CD4-positive, alpha-beta T cell (primary cell): ENCODE measurements around the gene C8G. TPM values are rescaled to one million over a fixed set of nuclear protein-coding genes. Genes with fewer than 3 reads are reported as not detected.

Experiments used
- ATAC-seq: fragments of 200-7000 bp; cut with Tn5 transposase; one replicate; pipeline ENCODE4 v1.10.0; 2022; ENCODE audit warnings: mild to moderate bottlenecking; ENCODE audit not compliant: poor library complexity
- CTCF ChIA-PET: fragments of 350-600 bp; sonication (Branson Sonifier 250); formaldehyde crosslinking; loops from one replicate; lab custom pipeline; 2021; ENCODE audit warnings: antibody characterized with exemption, inconsistent platforms; lab: Charles Lee
- POLR2A ChIA-PET: fragments of 350-600 bp; sonication (Branson Sonifier 250); formaldehyde crosslinking; loops from one replicate; lab custom pipeline; 2021; ENCODE audit warnings: antibody characterized with exemption, inconsistent platforms; lab: Charles Lee
- DNase-seq, 14 experiments: peaks; one replicate each; pipeline ENCODE4 v3.0.0-alpha.2; 2013 to 2020; ENCODE audit warnings: mixed read lengths in 2 of 14
- H3K27ac ChIP-seq, 2 donors: one replicate each; pipeline versions ENCODE4 v1.5.1 to v1.7.0; 2013; ENCODE audit warnings: low read length in 2 of 2, low read depth in 1 of 2, mild to moderate bottlenecking in 1 of 2
- H3K27me3 ChIP-seq, 2 experiments: 1 replicate in 1 of 2; 2 replicates in 1 of 2; pipeline versions ENCODE4 v1.6.1 to v1.7.0; 2013; ENCODE audit warnings: low read length in 2 of 2, control low read depth in 1 of 2, mild to moderate bottlenecking in 1 of 2, moderate library complexity in 1 of 2; ENCODE audit not compliant: insufficient read depth in 2 of 2, control insufficient read depth in 1 of 2
- H3K36me3 ChIP-seq: one replicate; pipeline ENCODE4 v1.6.1; 2013; ENCODE audit warnings: low read length, control low read depth; ENCODE audit not compliant: insufficient read depth
- H3K4me1 ChIP-seq: one replicate; pipeline ENCODE4 v1.6.1; 2013; ENCODE audit warnings: low read length, control low read depth; ENCODE audit not compliant: insufficient read depth
- H3K4me3 ChIP-seq: one replicate; pipeline ENCODE4 v1.5.1; 2013; ENCODE audit warnings: mild to moderate bottlenecking, low read length, moderate library complexity
- H3K9me3 ChIP-seq, 2 experiments: 1 replicate in 1 of 2; 2 replicates in 1 of 2; pipeline versions ENCODE4 v1.6.1 to v1.7.0; 2013; ENCODE audit warnings: low read length in 2 of 2, mild to moderate bottlenecking in 2 of 2, control low read depth in 1 of 2, moderate library complexity in 1 of 2; ENCODE audit not compliant: control insufficient read depth in 1 of 2, insufficient read depth in 1 of 2
- H3K27ac Mint-ChIP-seq: one replicate; pipeline ENCODE4 v1.8.0; 2020; ENCODE audit warnings: mixed read lengths
- H3K27me3 Mint-ChIP-seq: one replicate; pipeline ENCODE4 v1.8.0; 2021; ENCODE audit warnings: mixed read lengths
- H3K36me3 Mint-ChIP-seq: one replicate; pipeline ENCODE4 v1.8.0; 2021; ENCODE audit warnings: low read depth, mixed read lengths
- H3K4me1 Mint-ChIP-seq: one replicate; pipeline ENCODE4 v1.8.0; 2021; ENCODE audit warnings: low read depth, mixed read lengths
- H3K4me3 Mint-ChIP-seq: one replicate; pipeline ENCODE4 v1.8.0; 2020; ENCODE audit warnings: mild to moderate bottlenecking, mixed read lengths
- H3K9me3 Mint-ChIP-seq: one replicate; pipeline ENCODE4 v1.8.0; 2020; ENCODE audit warnings: mixed read lengths
- intact Hi-C, 2 experiments: fragments of 100-400 bp; cut with DNase I in 1 of 2; cut with micrococcal nuclease in 1 of 2; formaldehyde crosslinking; loops; one replicate each; pipeline versions ENCODE4 v1.15.1 to v1.9.0; 2023 to 2025; cut with DNase I, micrococcal nuclease
- total RNA-seq, 174 experiments: library from RNA in 2 of 174; stranded (reverse) in 2 of 174; gene quantifications; one replicate each; pipeline ENCODE4 v1.2.3 and lab custom pipeline; 2021 to 2026
- TF ChIP-seq, protein P1 (sequence below): fragments of 200-600 bp; IDR thresholded peaks from one replicate; pipeline ENCODE4 v1.8.0; 2022; ENCODE audit warnings: antibody characterized with exemption, mild to moderate bottlenecking

C8G gene
- total RNA-seq, 2 experiments from 2014 or later: not detected

DNA sequence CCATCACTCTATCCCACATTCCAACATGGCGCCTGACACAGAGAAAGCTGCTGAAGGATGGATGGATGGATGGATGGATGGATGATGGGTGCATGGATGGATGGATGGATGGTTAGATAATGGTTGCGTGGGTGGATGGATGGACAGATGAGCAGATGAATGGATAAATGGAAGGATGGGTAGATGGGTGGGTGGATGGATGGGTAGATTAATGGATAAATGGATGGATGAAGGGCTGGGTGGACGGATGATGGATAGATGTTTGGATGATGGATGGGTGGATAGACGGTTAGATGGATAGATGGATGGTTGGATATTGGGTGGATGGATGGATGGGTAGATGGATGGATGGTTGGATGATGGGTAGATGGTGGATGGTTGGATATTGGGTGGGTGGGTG lies 11.6 kb downstream of the C8G start:
- no peak for ATAC-seq
- no peak overlapping the region for H3K27ac Mint-ChIP-seq
- intact Hi-C loops: loop anchor here in 1 of 2 experiments (10.0 kb wide), 1 partner anchor 832 kb away; no protein-coding TSS in a partner anchor
- TF ChIP-seq, protein P1, sequence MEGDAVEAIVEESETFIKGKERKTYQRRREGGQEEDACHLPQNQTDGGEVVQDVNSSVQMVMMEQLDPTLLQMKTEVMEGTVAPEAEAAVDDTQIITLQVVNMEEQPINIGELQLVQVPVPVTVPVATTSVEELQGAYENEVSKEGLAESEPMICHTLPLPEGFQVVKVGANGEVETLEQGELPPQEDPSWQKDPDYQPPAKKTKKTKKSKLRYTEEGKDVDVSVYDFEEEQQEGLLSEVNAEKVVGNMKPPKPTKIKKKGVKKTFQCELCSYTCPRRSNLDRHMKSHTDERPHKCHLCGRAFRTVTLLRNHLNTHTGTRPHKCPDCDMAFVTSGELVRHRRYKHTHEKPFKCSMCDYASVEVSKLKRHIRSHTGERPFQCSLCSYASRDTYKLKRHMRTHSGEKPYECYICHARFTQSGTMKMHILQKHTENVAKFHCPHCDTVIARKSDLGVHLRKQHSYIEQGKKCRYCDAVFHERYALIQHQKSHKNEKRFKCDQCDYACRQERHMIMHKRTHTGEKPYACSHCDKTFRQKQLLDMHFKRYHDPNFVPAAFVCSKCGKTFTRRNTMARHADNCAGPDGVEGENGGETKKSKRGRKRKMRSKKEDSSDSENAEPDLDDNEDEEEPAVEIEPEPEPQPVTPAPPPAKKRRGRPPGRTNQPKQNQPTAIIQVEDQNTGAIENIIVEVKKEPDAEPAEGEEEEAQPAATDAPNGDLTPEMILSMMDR: no peak
- Histone ChIP-seq H3K27me3 (no peaks in the 10 kb centered on the region), H3K4me1 (peaks cover 42% of the 10 kb centered on the region), H3K9me3 (peaks cover 0 to 3% of the 10 kb centered on the region in 2 experiments), H3K27ac (no peak overlapping the region), H3K4me3 (no peak overlapping the region), H3K36me3 (no peaks in the 10 kb centered on the region)
- H3K36me3 Mint-ChIP-seq: no peaks in the 10 kb centered on the region
- POLR2A ChIA-PET: no interaction called here
- no peak overlapping the region for H3K4me3 Mint-ChIP-seq
- CTCF ChIA-PET: no interaction called here
- peaks cover 7% of the 10 kb centered on the region for H3K4me1 Mint-ChIP-seq
- no peak for DNase-seq
- no peaks in the 10 kb centered on the region for H3K27me3 Mint-ChIP-seq
- H3K9me3 Mint-ChIP-seq: peaks cover 2% of the 10 kb centered on the region

DNA sequence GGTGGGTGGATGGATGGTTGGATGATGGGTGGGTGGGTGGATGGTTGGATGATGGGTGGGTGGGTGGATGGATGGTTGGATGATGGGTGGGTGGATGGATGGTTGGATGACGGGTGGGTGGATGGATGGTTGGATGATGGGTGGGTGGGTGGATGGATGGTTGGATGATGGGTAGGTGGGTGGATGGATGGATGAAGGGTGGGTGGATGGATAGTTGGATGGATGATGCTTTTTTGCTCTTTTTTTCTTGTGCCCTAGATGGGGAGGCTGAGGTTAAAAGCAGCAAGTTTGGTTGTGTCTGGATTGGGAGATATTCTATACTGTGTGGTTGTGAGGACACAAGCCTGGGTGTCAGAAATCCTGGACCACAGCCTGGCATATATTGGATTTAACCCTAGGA lies 12.4 kb downstream of the C8G start:
- ATAC-seq (no peak), DNase-seq (no peak)
- Histone ChIP-seq H3K4me1 (peaks cover 50% of the 10 kb centered on the region), H3K9me3 (peaks cover 0 to 3% of the 10 kb centered on the region in 2 experiments), H3K27ac (no peak overlapping the region), H3K36me3 (no peaks in the 10 kb centered on the region), H3K27me3 (no peaks in the 10 kb centered on the region), H3K4me3 (no peak overlapping the region)
- Mint-ChIP-seq H3K36me3 (no peaks in the 10 kb centered on the region), H3K27ac (no peak overlapping the region), H3K4me3 (no peak overlapping the region), H3K9me3 (peaks cover 2% of the 10 kb centered on the region), H3K27me3 (no peaks in the 10 kb centered on the region), H3K4me1 (peaks cover 7% of the 10 kb centered on the region)
- intact Hi-C loops: loop anchor here in 1 of 2 experiments (10.0 kb wide), 1 partner anchor 833 kb away; no protein-coding TSS in a partner anchor
- TF ChIP-seq, protein P1: no peak
- ChIA-PET POLR2A (no interaction called here), CTCF (no interaction called here)

DNA sequence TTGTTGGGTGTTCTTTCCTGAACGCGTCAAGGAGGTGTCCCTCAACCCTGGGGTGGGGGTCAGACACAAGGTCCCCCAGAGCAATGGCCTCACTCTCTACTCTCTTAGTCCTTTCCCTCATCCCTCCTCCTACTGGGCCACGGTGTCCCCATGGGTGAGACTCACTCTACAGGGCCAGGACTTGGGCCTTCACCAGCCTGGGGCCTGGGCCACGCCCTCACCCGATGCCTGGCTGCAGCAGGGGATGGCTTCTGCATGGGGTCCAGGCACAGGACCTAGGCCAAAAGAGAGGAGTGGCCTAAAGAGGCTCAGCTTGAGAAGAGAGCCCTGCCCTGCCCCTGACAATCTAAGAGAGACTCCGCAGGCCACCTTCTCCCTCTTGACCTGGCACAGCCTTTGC lies 12.9 kb downstream of the C8G start:
- H3K9me3 ChIP-seq: peaks cover 0 to 3% of the 10 kb centered on the region in 2 experiments
- no peaks in the 10 kb centered on the region for H3K36me3 Mint-ChIP-seq
- H3K4me1 Mint-ChIP-seq: peaks cover 11% of the 10 kb centered on the region
- H3K27me3 ChIP-seq: no peaks in the 10 kb centered on the region
- POLR2A ChIA-PET: no interaction called here
- H3K27ac ChIP-seq: no peak overlapping the region
- H3K27me3 Mint-ChIP-seq: no peaks in the 10 kb centered on the region
- H3K9me3 Mint-ChIP-seq: peaks cover 2% of the 10 kb centered on the region
- TF ChIP-seq, protein P1: no peak
- H3K36me3 ChIP-seq: no peaks in the 10 kb centered on the region
- no peak overlapping the region for H3K4me3 ChIP-seq
- CTCF ChIA-PET: no interaction called here
- DNase-seq: no peak
- H3K4me1 ChIP-seq: peaks cover 55% of the 10 kb centered on the region
- intact Hi-C loops: loop anchor here in 1 of 2 experiments (10.0 kb wide), 1 partner anchor 833 kb away; no protein-coding TSS in a partner anchor
- ATAC-seq: no peak
- H3K4me3 Mint-ChIP-seq: peak overlapping the region; percentile 20
- no peak overlapping the region for H3K27ac Mint-ChIP-seq
